Fibroblast of lung (primary cell): ENCODE measurements around the gene ELAVL1. TPM values are rescaled to one million over a fixed set of nuclear protein-coding genes. Genes with fewer than 3 reads are reported as not detected.

Experiments used
- DNase-seq, 2 donors: peaks; one replicate each; pipeline versions ENCODE4 v3.0.0 to v3.0.0-alpha.2; 2010; ENCODE audit warnings: low read depth in 2 of 2
- H2AFZ ChIP-seq: 2 replicates; pipeline ENCODE4 v1.5.1; 2012; ENCODE audit warnings: low read length, control low read depth, inconsistent platforms
- H3K27ac ChIP-seq: 2 replicates; pipeline ENCODE4 v1.5.1; 2011; ENCODE audit warnings: low read length, control low read depth; ENCODE audit not compliant: insufficient read depth
- H3K27me3 ChIP-seq: 2 replicates; pipeline ENCODE4 v1.5.1; 2011; ENCODE audit warnings: mild to moderate bottlenecking, low read length; ENCODE audit not compliant: control insufficient read depth, insufficient read depth
- H3K36me3 ChIP-seq: 2 replicates; pipeline ENCODE4 v1.5.1; 2011; ENCODE audit warnings: low read length; ENCODE audit not compliant: control insufficient read depth, insufficient read depth
- H3K4me1 ChIP-seq: 2 replicates; pipeline ENCODE4 v1.5.1; 2011; ENCODE audit warnings: low read length; ENCODE audit not compliant: control insufficient read depth, insufficient read depth; ENCODE audit errors: extremely low read depth
- H3K4me2 ChIP-seq: 2 replicates; pipeline ENCODE4 v1.5.1; 2011; ENCODE audit warnings: low read length, control low read depth; ENCODE audit not compliant: insufficient read depth; ENCODE audit errors: extremely low read depth
- H3K4me3 ChIP-seq, 4 experiments: fragments of 200-600 bp in 1 of 4; sonication (generic) in 1 of 4; replicated peaks in 1 of 4; 2 replicates each; pipeline ENCODE4 v1.5.1; 2011 to 2016; ENCODE audit warnings: low read length in 4 of 4, low read depth in 3 of 4, mild to moderate bottlenecking in 3 of 4, control low read depth in 2 of 4, inconsistent platforms in 1 of 4, mixed read lengths in 1 of 4; ENCODE audit not compliant: insufficient read depth in 1 of 4; ENCODE audit errors: control extremely low read depth in 1 of 4
- H3K79me2 ChIP-seq: 2 replicates; pipeline ENCODE4 v1.5.1; 2012; ENCODE audit warnings: mild to moderate bottlenecking, low read length, inconsistent platforms; ENCODE audit not compliant: control insufficient read depth, insufficient read depth
- H3K9ac ChIP-seq: 2 replicates; pipeline ENCODE4 v1.5.1; 2011; ENCODE audit warnings: mild to moderate bottlenecking, low read length, control low read depth; ENCODE audit not compliant: insufficient read depth
- H3K9me3 ChIP-seq: 2 replicates; pipeline ENCODE4 v1.5.1; 2012; ENCODE audit warnings: low read depth, low read length; ENCODE audit not compliant: control insufficient read depth, insufficient read depth
- H4K20me1 ChIP-seq: 2 replicates; pipeline ENCODE4 v1.5.1; 2011; ENCODE audit warnings: low read length; ENCODE audit not compliant: control insufficient read depth, insufficient read depth; ENCODE audit errors: extremely low read depth
- CTCF ChIP-seq, 2 donors: IDR thresholded peaks in 1 of 2; conservative IDR thresholded peaks in 1 of 2; 1 replicate in 1 of 2; 2 replicates in 1 of 2; pipeline ENCODE4 v1.5.1; 2011 to 2012; ENCODE audit warnings: low read length in 2 of 2, control low read depth in 1 of 2, inconsistent platforms in 1 of 2, low read depth in 1 of 2, mild to moderate bottlenecking in 1 of 2
- EZH2 ChIP-seq: IDR thresholded peaks from 2 replicates; pipeline ENCODE4 v1.5.1; 2012; ENCODE audit warnings: low read length, control low read depth, mild to moderate bottlenecking; ENCODE audit errors: missing control alignments
- polyA plus RNA-seq, 2 donors: library from polyadenylated mRNA; depleted of rRNA in 1 of 2; stranded (reverse) in 1 of 2; unstranded in 1 of 2; fragments of >200 nt; gene quantifications; 2 replicates each; pipeline ENCODE4 v1.2.1, GENCODE V29; 2011 to 2012; ENCODE audit warnings: missing spikeins in 1 of 2
- total RNA-seq: library from RNA; depleted of rRNA; stranded (reverse); fragments of >200 nt; gene quantifications from 2 replicates; pipeline ENCODE4 v1.2.1, GENCODE V29; 2014

The ELAVL1 gene
- total and polyA plus RNA-seq, 2 donors (not counting 1 experiment from before 2014, with no cell fraction given) = 15.2 to 61.6 TPM

GRCh38 chr19:7971553-7972520 is 33.6 kb downstream of the ELAVL1 start:
- TF ChIP-seq EZH2 (no peak), CTCF (conservative IDR thresholded peaks at IDR 0.05 in 1 of 2, IDR thresholded peaks at IDR 0.05 in 1 of 2; ENCODE audit: low read depth in 1 of 2, low read length in 2 of 2) (no peak)
- peaks cover 16% of the 10 kb centered on the region for H3K36me3 ChIP-seq
- H3K9me3 ChIP-seq = no peaks in the 10 kb centered on the region
- no peaks in the 10 kb centered on the region for H3K27me3 ChIP-seq
- no peak for DNase-seq
- H3K4me1 ChIP-seq = no peaks in the 10 kb centered on the region
- no peak overlapping the region for H3K4me3 ChIP-seq
- H3K79me2 ChIP-seq = no peaks in the 10 kb centered on the region
- no peak overlapping the region for H3K4me2 ChIP-seq
- no peak overlapping the region for H2AFZ ChIP-seq
- no peak overlapping the region for H3K27ac ChIP-seq
- H4K20me1 ChIP-seq = peaks cover 2% of the 10 kb centered on the region
- no peak overlapping the region for H3K9ac ChIP-seq

GRCh38 chr19:7970716-7971448 is 34.6 kb downstream of the ELAVL1 start:
- H3K79me2 ChIP-seq = no peaks in the 10 kb centered on the region

More at GRCh38 chr19:7970716-7971448, 34.6 kb downstream of the ELAVL1 start:
- Histone ChIP-seq H3K4me3 (no peak overlapping the region), H4K20me1 (peaks cover 2% of the 10 kb centered on the region), H3K9me3 (no peaks in the 10 kb centered on the region), H3K27ac (no peak overlapping the region), H3K4me1 (no peaks in the 10 kb centered on the region), H2AFZ (no peak overlapping the region), H3K9ac (no peak overlapping the region), H3K36me3 (peaks cover 16% of the 10 kb centered on the region), H3K4me2 (no peak overlapping the region), H3K27me3 (no peaks in the 10 kb centered on the region)
- TF ChIP-seq CTCF (conservative IDR thresholded peaks at IDR 0.05 in 1 of 2, IDR thresholded peaks at IDR 0.05 in 1 of 2; ENCODE audit: low read depth in 1 of 2, low read length in 2 of 2) = peak; percentile 65 to 82
- TF ChIP-seq EZH2 = no peak
- DNase-seq = peak; percentile 14 to 43
